AG09319 (cell line): ENCODE measurements around the gene DOCK3.

Experiments used
- DNase-seq: peaks from one replicate; pipeline ENCODE4 v3.0.0-alpha.2; 2010; ENCODE audit warnings: low read depth; ENCODE audit errors: extremely low read depth
- TF ChIP-seq, protein P1 (sequence below): IDR thresholded peaks from 2 replicates; pipeline ENCODE4 v1.5.1; 2011; ENCODE audit warnings: low read depth, mild to moderate bottlenecking, inconsistent platforms, low read length, moderate library complexity

Gene DOCK3

DNA sequence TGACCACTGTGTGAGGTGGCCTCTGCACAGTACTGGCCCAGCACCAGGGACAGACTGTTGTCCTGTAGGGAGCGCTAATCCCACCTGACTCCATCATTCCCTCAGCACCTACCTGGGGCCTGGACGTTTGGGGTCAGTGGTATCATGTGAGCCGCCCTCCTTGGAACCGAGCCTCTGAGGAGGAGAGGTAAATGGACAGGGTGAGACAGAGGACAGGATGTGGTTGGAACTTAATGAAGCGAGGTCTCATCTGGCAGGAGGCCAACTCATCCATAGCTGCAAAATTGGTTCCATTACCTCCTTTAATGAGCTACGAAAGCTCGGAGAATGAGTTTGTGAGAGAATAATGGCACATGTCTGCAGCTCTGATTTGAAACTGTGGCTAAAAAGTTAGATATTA lies 43.9 kb upstream of the DOCK3 start:
- no peak for DNase-seq
- TF ChIP-seq, protein P1, sequence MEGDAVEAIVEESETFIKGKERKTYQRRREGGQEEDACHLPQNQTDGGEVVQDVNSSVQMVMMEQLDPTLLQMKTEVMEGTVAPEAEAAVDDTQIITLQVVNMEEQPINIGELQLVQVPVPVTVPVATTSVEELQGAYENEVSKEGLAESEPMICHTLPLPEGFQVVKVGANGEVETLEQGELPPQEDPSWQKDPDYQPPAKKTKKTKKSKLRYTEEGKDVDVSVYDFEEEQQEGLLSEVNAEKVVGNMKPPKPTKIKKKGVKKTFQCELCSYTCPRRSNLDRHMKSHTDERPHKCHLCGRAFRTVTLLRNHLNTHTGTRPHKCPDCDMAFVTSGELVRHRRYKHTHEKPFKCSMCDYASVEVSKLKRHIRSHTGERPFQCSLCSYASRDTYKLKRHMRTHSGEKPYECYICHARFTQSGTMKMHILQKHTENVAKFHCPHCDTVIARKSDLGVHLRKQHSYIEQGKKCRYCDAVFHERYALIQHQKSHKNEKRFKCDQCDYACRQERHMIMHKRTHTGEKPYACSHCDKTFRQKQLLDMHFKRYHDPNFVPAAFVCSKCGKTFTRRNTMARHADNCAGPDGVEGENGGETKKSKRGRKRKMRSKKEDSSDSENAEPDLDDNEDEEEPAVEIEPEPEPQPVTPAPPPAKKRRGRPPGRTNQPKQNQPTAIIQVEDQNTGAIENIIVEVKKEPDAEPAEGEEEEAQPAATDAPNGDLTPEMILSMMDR, result no peak

GRCh38 chr3:50632450-50632849 lies 42.3 kb upstream of the DOCK3 start:
- TF ChIP-seq, protein P1, result no peak
- no peak for DNase-seq

- no peak for DNase-seq
- TF ChIP-seq, protein P1, result no peak
Measured at GRCh38 chr3:50633230-50633790, 41.4 kb upstream of the DOCK3 start.

- DNase-seq, result no peak
- TF ChIP-seq, protein P1, result no peak
Measured at GRCh38 chr3:50635066-50635465, 39.7 kb upstream of the DOCK3 start.

GRCh38 chr3:50637011-50637410 lies 37.7 kb upstream of the DOCK3 start:
- TF ChIP-seq, protein P1, result no peak
- no peak for DNase-seq

GRCh38 chr3:50637945-50638344 lies 36.8 kb upstream of the DOCK3 start:
- no peak for DNase-seq
- TF ChIP-seq, protein P1, result no peak

DNA sequence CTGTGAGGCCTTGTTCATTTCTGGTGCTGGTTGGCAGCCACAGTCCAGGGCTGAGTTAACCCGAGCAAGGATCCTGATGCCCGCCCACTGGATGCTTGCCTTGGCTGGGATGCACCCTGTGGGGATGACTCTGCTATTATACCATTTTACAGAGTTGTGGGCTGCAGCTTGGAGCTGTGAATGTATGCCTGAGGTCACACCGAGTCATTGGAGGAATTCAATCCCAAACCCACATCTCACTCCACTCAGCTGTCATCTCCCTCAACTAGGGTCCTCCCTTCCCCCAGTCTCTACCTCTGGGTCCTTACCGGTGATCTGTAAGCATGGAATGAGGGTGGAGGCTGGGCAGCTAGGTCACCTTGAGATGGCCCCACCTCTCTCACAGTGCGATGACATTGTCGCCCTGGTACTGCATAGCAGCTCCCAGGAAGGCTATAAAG lies 35.7 kb upstream of the DOCK3 start:
- TF ChIP-seq, protein P1, result no peak
- DNase-seq, result no peak
